HUES64 (cell line): ENCODE data around the gene HSD17B13. TPM values are rescaled to one million over a fixed set of nuclear protein-coding genes. Genes with fewer than 3 reads are reported as not detected.

Source experiments
- H3K27ac ChIP-seq: 2 replicates; pipeline ENCODE4 v1.7.0; 2013; ENCODE audit warnings: low read depth, low read length, inconsistent platforms
- H3K27me3 ChIP-seq: 2 replicates; pipeline ENCODE4 v1.6.1; 2013; ENCODE audit warnings: mild to moderate bottlenecking, low read length; ENCODE audit not compliant: insufficient read depth
- H3K36me3 ChIP-seq: 2 replicates; pipeline ENCODE4 v1.6.1; 2013; ENCODE audit warnings: mild to moderate bottlenecking, low read length; ENCODE audit not compliant: insufficient read depth
- H3K4me1 ChIP-seq: 2 replicates; pipeline ENCODE4 v1.6.1; 2013; ENCODE audit warnings: mild to moderate bottlenecking, low read length, moderate library complexity; ENCODE audit not compliant: insufficient read depth
- H3K4me3 ChIP-seq: 2 replicates; pipeline ENCODE4 v1.5.1; 2013; ENCODE audit warnings: mild to moderate bottlenecking, low read length, moderate library complexity
- H3K9ac ChIP-seq: 2 replicates; pipeline ENCODE4 v1.6.1; 2013; ENCODE audit warnings: mild to moderate bottlenecking, low read depth, low read length
- H3K9me3 ChIP-seq: 2 replicates; pipeline ENCODE4 v1.6.1; 2013; ENCODE audit warnings: low read depth, low read length; ENCODE audit not compliant: insufficient read depth
- WGBS: fragments of 150-250, 120-280 bp; methylation state at CpG from one replicate; pipeline ENCODE4 v1.1.7; 2013; ENCODE audit warnings: missing lambda C conversion rate; 5-methylcytosine and 5-hydroxymethylcytosine counted together
- polyA plus RNA-seq, 2 experiments: library from polyadenylated mRNA; stranded (reverse); fragments of 50-300 nt; gene quantifications; one replicate each; pipeline ENCODE4 v1.2.3, GENCODE V29; 2013

HSD17B13 gene
- not detected for polyA plus RNA-seq (2013, experiment 1 of 2)
- not detected for polyA plus RNA-seq (2013, experiment 2 of 2)

GRCh38 chr4:87322754-87323153, at the start of gene HSD17B13:
TSS of gene HSD17B13 (minus strand) at chr4:87322882. CDS start at chr4:87322841, 41 bp downstream.
- WGBS: 85% methylated on average over 2 of the region's 2 CpGs

GRCh38 chr4:87370068-87370467, 47.4 kb upstream of the HSD17B13 start:
- Histone ChIP-seq H3K9me3 (0 out of 2 replicates have a peak, but pooled peaks cover 5% of the 10 kb centered on the region), H3K27me3 (no peaks in the 10 kb centered on the region), H3K36me3 (peaks cover 39% of the 10 kb centered on the region), H3K4me1 (no peaks in the 10 kb centered on the region), H3K9ac (no peak overlapping the region), H3K4me3 (no peak overlapping the region), H3K27ac (no peak overlapping the region)
- WGBS: 85% methylated on average over 2 of the region's 2 CpGs

More at GRCh38 chr4:87322754-87323153, at the start of gene HSD17B13:
- H3K27me3 ChIP-seq: no peaks in the 10 kb centered on the region
- H3K27ac ChIP-seq: no peak within 1 kb of the TSS
- no peaks in the 10 kb centered on the region for H3K9me3 ChIP-seq
- no peaks in the 10 kb centered on the region for H3K36me3 ChIP-seq
- no peak within 1 kb of the TSS for H3K9ac ChIP-seq
- no peaks in the 10 kb centered on the region for H3K4me1 ChIP-seq
- no peak within 1 kb of the TSS for H3K4me3 ChIP-seq

- Histone ChIP-seq H3K27me3 (no peaks in the 10 kb centered on the region), H3K36me3 (peaks cover 37% of the 10 kb centered on the region), H3K9me3 (0 out of 2 replicates have a peak, but pooled peaks cover 5% of the 10 kb centered on the region), H3K4me1 (no peaks in the 10 kb centered on the region), H3K4me3 (no peak overlapping the region), H3K9ac (no peak overlapping the region), H3K27ac (no peak overlapping the region)
- whole genome bisulfite sequencing: no CpG with 5 or more reads among the region's 2 CpGs
Observed at GRCh38 chr4:87366521-87367162, 44.0 kb upstream of the HSD17B13 start.

- H3K9me3 ChIP-seq: 0 out of 2 replicates have a peak, but pooled peaks cover 5% of the 10 kb centered on the region
- no peak overlapping the region for H3K27ac ChIP-seq
- no peaks in the 10 kb centered on the region for H3K27me3 ChIP-seq
- H3K4me3 ChIP-seq: no peak overlapping the region
- peaks cover 30% of the 10 kb centered on the region for H3K36me3 ChIP-seq
- H3K4me1 ChIP-seq: no peaks in the 10 kb centered on the region
- WGBS: 90% methylated on average over 1 of the region's 1 CpG
- no peak overlapping the region for H3K9ac ChIP-seq
Observed at GRCh38 chr4:87365348-87365747, 42.7 kb upstream of the HSD17B13 start.

GRCh38 chr4:87363552-87363951, 40.9 kb upstream of the HSD17B13 start:
- Histone ChIP-seq H3K36me3 (peaks cover 25% of the 10 kb centered on the region), H3K9me3 (0 out of 2 replicates have a peak, but pooled peaks cover 5% of the 10 kb centered on the region), H3K4me3 (no peak overlapping the region), H3K27ac (no peak overlapping the region), H3K27me3 (no peaks in the 10 kb centered on the region), H3K9ac (no peak overlapping the region), H3K4me1 (no peaks in the 10 kb centered on the region)
- WGBS: 97% methylated on average over 2 of the region's 2 CpGs

GRCh38 chr4:87360338-87360935, 37.8 kb upstream of the HSD17B13 start:
- H3K27me3 ChIP-seq: no peaks in the 10 kb centered on the region
- H3K9ac ChIP-seq: no peak overlapping the region
- no peak overlapping the region for H3K4me3 ChIP-seq
- 83% methylated on average over 5 of the region's 7 CpGs for WGBS
- H3K27ac ChIP-seq: no peak overlapping the region
- no peaks in the 10 kb centered on the region for H3K9me3 ChIP-seq
- peaks cover 6% of the 10 kb centered on the region; the same call in 1 of the 2 replicates for H3K4me1 ChIP-seq
- peaks cover 5% of the 10 kb centered on the region; the same call in 1 of the 2 replicates for H3K36me3 ChIP-seq

- 82% methylated on average over 4 of the region's 4 CpGs for WGBS
- H3K4me3 ChIP-seq: no peak overlapping the region
- no peaks in the 10 kb centered on the region for H3K36me3 ChIP-seq
Observed at GRCh38 chr4:87359258-87359657, 36.6 kb upstream of the HSD17B13 start.

GRCh38 chr4:87356832-87357526, 34.3 kb upstream of the HSD17B13 start:
- no peaks in the 10 kb centered on the region for H3K27me3 ChIP-seq
- no peaks in the 10 kb centered on the region for H3K36me3 ChIP-seq
- peaks cover 6% of the 10 kb centered on the region; the same call in 1 of the 2 replicates for H3K4me1 ChIP-seq
- WGBS: 94% methylated on average over 2 of the region's 2 CpGs
- H3K9ac ChIP-seq: no peak overlapping the region
- H3K9me3 ChIP-seq: no peaks in the 10 kb centered on the region
- H3K4me3 ChIP-seq: no peak overlapping the region
- no peak overlapping the region for H3K27ac ChIP-seq

More at GRCh38 chr4:87359258-87359657, 36.6 kb upstream of the HSD17B13 start:
- Histone ChIP-seq H3K27ac (no peak overlapping the region), H3K4me1 (peaks cover 6% of the 10 kb centered on the region; the same call in 1 of the 2 replicates), H3K9ac (no peak overlapping the region), H3K27me3 (no peaks in the 10 kb centered on the region), H3K9me3 (no peaks in the 10 kb centered on the region)

- no peak overlapping the region for H3K9ac ChIP-seq
- no peak overlapping the region for H3K4me3 ChIP-seq
- no peaks in the 10 kb centered on the region for H3K27me3 ChIP-seq
- H3K36me3 ChIP-seq: no peaks in the 10 kb centered on the region
- peaks cover 6% of the 10 kb centered on the region; the same call in 1 of the 2 replicates for H3K4me1 ChIP-seq
- no peaks in the 10 kb centered on the region for H3K9me3 ChIP-seq
- 95% methylated on average over 3 of the region's 7 CpGs for WGBS
- no peak overlapping the region for H3K27ac ChIP-seq
Observed at GRCh38 chr4:87354168-87355102, 31.8 kb upstream of the HSD17B13 start.

GRCh38 chr4:87353592-87353991, 30.9 kb upstream of the HSD17B13 start:
- Histone ChIP-seq H3K9ac (no peak overlapping the region), H3K9me3 (no peaks in the 10 kb centered on the region), H3K27ac (no peak overlapping the region), H3K27me3 (no peaks in the 10 kb centered on the region), H3K36me3 (no peaks in the 10 kb centered on the region), H3K4me1 (peaks cover 6% of the 10 kb centered on the region; the same call in 1 of the 2 replicates), H3K4me3 (no peak overlapping the region)
- 20% methylated on average over 3 of the region's 3 CpGs for WGBS
